GM21447 (cell line): ENCODE results near the gene ZCCHC24.

Source experiments
- ATAC-seq: cut with Tn5 transposase; IDR thresholded peaks from one replicate; pipeline ENCODE4 v1.9.1; 2021; ENCODE audit not compliant: unreplicated experiment

ZCCHC24 gene

DNA sequence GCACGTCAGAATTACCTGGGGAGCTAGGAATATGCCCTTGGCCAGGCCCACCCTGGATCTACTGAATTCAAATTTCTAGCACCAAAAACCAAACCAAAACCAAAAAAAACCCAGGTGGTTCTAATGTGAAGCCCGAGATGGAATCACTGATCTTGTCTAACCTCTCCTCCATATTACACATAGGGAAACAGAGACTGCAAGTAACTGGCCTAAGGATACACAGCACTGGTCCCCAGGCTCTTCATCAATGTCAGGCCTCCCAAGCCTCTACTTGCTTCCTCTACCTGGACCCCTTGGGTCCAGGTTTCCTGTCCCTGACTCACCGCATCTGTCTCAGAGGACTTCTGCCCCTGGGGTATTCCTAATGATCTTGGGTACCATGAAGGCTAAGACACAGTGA, 30.7 kb downstream of the ZCCHC24 start:
- ATAC-seq = no peak

DNA sequence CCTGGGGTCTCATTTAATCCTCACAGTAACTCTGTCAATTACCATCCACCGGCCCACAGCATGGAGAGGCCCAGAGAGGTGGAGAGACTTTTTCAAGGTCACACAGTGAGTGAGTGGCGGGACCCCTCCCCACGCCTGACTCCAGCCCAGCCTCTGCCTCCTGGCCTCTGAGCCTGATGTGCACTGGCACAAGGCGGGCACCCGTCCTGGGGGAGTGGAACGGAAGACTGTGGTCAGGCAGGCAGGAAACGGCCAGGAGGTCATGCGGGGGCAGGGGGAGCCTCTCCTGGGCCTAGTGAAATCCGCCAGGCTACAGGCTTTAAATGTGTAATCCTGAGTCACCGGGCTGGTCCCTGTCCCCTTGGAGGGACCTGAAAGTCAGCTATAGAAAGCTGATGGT, 32.2 kb downstream of the ZCCHC24 start:
- ATAC-seq = no peak

DNA sequence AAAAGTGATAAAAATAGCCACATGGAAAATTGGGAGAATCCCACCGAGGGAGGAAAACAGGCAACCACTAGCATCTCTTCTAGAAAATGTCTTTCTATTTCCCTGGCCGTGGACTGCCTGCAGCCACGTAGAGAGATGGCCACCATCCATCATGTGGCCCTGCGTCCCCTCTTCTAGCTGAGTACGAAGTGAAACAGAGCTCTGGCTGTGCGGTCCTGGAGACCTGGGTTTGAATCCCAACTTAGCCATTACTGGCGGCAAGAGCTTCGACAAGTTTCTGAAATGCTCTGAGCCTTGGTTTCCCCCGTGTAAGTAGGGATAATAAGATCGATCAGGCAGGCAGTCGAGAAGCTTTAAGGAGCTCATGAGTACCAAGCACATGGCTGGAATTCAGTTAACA, 32.9 kb downstream of the ZCCHC24 start:
- no peak for ATAC-seq

DNA sequence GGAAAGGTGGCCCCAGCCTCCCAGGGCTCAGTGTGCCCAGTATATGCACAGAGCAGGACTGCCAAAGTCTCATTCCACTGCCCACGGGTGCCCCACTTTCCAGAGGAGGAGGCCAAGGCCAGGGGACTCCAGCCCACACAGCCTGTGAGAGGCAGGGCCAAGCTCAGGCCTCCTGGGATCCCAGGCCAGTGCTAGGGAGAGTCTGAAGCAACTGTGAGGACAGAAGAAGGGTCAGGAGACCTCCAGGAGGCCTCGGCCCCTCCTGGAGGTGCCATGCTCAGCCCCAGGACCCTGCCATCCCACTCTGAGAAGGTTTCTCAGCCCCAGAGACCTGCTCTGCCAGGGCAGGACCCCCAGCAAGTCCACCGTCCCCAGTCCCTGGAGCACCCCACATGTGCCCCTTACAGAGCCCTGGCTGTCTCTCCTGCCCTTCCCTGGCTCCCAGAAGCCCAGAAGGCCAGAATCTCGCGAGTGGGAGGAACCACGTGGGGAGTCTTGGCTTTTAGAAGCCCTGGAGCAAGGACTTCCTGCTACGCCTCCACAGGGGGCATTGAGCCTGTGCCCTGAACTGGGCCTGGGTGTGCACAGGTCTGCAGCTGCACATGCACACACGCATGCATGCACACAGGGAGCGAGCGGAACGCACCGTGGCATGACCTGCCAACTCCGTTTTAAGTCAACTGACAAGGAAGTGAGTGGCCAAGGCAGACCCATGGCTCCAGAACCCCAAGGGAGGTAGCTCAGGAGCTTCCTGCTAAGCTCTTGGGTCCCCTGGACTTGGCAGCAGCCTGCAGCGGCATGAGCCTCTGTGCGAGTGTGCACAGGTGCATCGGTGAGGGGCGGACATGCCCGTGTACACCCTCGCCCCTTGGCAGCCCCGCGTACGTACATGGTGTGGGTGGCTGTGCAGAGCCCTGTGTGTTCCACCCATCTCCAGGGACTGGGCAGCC, 33.6 kb downstream of the ZCCHC24 start:
- ATAC-seq = no peak

DNA sequence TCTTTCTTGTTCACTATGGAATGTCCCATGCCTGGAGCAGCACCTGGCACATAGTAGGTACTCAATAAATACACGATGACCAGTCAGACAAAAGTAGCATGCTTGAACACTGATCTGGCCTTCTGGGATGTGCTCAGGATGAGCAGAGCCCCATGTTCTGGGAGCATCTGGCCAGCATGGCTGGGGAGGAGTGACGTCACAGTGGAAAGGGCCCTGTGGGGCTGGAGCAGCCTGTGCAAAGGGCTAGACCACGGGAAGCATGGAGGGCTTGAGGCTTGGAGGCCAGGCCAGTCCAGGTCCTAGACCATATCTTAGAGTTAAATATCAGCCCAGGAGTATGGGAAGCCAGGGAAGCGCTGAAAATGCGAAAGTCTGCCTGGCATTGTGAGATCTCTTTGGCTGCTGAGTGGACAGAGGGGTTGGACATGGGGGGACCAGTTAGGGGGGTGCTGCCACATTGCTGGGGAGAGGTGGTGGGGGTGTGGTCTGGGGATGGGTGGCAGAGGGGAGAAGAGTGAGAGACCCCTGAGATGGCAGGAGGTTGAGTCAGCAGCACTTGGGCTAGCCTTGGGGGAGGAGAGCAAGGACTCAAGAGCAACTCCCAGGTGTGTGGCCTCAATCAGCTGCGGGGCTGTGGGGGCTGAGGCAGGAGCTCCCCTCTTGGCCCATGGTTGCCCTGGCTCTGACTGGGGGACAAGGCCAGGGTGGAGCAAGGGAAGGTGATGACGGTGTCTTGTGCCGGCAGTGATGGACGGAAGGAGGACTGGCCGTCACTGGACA, 34.9 kb downstream of the ZCCHC24 start:
- ATAC-seq = no peak

DNA sequence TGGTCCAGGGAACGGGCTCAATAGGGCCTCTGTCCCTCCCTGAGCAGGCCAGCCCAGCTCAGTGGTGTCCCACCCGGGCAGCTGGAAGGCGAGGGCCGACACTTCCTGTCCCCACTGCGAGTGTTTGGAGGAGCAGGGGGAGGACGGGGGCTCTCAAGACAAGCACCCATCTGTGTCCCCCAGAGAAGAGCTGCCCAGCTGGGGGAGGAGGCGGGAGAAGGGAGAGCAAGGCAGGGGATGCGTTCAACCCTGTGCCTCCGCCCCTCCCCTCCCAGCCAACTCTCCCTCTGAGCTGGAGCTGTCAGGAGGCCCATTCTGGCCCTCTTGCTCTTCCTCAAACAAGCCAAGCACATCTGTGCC, 35.7 kb downstream of the ZCCHC24 start:
- ATAC-seq = no peak

DNA sequence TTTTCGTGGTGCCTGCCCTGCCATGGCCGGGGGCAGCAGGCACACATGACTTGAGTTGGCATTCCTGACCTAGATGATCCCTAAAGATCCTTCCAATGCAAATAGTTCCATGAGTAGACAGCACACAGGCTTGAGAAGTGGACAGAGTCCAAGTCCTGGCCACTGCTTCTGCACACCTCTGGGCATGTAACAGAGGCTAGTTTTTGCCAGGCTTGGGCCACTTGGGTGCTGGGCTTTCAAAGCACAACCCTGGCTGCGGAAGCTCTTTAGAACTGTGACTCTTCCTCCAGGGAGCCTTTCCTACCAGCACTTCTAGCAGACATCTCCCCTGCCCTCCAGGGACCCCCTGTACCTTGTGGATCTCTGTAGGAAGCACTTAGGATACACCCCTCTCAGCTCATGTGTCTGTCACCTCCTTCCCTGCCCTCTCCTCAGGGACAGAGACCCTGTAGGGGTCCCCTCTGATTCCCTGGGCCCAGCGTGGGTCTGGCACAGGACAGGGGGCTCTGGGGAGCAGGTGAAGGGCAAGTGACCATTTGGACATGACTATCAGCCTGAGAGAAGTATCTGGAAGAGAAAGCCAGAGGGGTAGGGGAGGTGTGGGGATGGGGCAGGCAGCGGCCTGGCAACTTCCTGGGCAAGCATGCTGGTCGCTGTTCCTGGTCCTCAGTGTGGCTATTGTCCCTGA, 36.2 kb downstream of the ZCCHC24 start:
- no peak for ATAC-seq

DNA sequence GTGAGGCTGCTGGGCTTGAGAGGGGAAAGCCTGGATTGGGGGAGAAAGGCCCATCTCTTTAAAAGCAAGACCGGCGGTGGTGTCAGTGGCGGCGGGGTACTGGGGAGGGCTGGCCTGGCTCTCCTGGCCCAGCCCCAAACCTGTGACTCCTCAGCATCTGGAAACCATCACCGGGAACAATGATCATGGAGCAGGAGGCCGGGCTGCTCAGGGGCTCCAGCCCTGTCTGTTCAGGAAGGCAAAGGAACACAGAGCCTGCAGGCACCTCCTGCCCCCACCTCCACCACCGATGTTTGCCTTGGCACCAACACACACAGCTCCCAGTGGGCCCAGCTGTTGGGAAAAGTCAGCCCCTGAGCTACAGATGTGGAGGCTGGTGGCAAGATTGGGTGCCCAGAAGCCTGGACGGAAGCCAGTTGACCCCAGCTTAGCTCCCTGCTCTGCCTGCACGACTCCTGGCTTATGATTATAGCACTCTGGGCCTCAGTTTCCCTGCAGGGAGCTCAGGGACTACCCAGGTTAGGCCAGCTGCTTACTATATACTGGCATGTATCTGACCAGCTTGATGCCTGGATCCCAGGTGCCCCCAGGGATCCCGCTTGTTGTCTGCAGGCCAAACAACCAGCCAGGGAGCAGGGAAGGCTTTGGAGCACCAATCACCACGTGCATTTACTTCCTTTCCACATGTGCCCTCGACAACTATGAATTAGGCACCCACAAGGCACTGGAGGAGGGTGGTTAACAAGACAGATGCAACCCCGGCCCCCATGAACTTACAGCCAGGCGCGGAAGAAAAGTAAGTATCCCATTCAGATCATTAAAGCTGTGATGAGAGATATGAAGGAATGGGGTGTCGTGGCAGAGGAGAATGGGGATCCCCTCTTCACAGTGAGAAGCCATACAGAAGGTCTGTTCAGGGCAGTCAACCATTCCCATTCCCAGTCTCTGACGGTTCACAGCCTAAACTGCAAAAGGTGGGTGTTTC, 37.3 kb downstream of the ZCCHC24 start:
- ATAC-seq = no peak

DNA sequence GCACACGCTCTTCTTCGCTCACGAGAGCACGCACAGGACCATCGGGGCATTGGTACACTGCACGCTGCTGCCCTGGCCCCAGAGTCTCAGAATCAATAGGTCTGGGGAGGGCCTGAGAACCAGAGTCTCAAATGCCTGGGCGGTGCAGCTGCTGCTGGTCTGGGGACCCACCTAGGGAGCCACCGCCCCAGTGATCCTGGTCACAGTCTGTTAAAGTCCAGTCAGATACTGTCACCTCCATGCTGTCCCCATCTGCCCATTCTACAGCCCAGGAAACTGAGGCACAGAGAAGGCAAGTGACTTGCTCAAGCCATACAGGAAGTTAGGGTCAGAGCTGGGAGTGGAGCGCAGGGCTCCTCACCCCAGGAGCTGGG, 38.0 kb downstream of the ZCCHC24 start:
- ATAC-seq = no peak

DNA sequence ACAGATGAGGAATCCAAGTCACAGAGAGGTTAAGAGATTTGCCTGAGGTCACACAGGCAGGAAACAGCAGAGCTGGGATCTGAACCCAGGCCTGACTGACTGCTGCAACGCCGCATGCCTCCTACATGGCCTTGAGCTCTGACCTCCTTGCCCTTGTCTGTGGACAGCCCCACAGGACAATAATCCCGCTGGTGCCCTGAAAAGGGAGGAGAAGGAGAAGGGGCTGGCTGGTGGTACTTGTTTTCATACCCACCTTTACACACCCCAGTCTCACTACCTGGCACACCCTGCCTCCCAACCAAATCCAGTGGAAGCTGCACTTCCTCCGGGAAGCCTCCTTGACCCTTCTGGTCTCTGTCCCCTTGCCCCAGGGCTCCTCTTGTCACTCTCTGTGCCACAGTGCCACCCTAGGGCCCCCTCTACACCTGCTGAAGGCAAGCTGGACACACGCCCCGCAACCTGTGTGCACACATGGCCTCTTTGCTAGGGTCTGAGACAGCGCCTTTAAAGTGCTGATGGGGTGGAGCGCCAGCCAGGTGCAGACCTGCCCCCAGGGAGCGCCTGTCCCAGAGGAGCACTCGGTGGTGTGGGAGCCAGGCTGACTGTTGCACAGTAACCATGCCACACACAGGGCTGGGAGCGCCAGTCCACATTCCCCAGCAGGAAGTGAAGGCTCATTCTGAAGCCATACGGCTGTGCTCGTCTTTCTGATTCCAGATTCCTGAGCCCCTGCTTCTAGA, 38.6 kb downstream of the ZCCHC24 start:
- no peak for ATAC-seq

DNA sequence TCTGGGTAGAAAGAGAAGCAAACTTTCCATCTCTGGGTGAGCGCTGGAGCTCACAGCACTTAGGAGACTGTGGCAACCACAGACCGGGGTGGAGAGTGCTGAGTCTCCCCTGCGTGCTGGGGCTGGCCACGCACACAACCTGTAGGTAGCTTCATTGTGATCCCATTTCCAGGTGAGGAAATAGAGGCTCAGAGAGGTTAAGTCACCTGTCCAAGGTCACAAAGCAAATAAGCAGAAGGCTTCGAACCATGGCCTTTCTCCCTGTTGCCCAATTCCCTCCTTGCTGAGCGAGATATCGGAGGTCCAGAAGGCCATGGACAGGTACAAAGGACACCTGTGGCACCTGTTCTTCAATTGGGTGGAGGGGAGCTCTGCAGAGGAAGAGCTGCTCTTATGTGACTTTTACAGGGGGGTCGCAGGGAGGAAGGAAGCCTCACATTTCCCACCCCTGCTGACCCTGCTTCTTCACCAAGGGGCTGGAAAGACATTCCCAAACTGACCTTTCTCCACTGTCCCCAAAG, 39.4 kb downstream of the ZCCHC24 start:
- no peak for ATAC-seq

DNA sequence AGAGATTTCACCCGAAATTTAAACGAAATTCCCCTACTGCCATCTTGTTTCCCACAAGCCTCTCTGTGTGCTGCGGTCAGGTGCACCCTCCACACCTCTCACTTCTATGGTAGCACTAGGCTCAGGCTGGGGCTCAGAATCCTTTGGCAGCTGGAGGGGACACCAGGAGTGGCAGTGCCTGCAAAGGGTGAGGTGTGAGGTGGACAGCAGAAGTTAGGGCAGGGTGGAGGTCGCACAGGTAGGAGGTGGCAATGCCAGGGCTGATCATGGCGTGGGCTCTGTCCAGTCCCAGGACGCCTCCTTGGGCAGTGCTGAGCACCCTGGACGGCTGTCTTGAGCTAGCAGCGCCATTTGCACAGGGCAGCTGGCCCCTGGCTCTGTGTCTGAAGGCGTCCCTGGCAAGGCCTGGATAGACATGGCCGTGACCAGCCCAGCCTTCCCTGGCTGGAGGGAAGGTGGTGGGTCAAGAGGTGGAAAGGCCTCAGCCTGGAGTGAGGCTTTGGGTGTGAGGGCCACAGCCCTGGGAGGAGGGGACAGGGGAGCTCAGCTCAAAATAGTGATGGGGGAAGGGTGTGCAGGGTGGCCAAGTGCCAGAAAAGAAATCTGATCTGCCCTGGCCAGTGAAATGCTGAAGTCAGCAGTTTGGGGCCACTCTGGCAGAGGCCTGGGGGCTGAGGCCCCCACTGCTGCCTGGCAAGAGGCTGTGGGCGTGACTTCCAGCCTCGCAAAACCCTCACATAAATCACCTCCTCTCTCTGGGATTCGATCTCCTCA, 40.0 kb downstream of the ZCCHC24 start:
- ATAC-seq = no peak

DNA sequence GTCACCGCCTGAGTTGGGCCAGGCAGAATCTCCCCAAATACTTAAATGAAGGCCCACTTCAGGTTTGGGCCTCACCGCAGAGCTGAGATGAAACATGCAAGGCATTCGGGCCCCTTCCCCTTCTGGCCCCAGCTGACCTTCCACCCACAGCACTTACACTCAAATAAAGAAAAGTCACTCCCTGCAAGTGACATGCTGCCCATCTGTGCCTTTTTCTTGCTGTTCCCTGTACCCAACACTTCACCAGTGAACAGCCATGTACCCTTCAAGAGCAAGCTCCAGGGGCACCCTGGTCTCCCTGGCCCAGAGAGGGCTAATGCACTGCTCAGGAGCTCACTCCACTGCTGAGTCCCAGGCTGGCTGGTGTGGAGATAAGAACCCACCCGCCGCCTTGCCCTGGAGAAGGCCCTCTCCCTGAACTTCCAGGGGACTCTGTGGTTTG, 40.7 kb downstream of the ZCCHC24 start:
- ATAC-seq = no peak

DNA sequence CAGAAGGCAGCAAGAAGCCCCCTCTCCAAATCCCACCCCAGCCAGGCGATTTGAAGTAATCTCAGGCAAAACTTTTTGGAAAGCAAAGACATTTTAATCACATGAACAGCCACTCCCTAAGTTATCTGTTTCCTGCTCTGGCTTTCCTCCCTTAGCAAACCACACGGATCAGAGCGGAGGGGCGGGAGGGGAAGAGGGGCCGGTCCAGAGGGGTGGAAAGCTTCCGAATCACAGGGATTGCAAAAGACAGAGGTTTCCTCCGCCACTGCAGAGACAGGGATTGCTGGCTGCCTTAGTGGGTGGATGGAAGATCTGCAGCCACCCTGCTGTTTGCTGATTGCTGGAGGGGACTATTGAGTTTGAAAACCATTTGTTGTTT, 41.2 kb downstream of the ZCCHC24 start:
- ATAC-seq = no peak

DNA sequence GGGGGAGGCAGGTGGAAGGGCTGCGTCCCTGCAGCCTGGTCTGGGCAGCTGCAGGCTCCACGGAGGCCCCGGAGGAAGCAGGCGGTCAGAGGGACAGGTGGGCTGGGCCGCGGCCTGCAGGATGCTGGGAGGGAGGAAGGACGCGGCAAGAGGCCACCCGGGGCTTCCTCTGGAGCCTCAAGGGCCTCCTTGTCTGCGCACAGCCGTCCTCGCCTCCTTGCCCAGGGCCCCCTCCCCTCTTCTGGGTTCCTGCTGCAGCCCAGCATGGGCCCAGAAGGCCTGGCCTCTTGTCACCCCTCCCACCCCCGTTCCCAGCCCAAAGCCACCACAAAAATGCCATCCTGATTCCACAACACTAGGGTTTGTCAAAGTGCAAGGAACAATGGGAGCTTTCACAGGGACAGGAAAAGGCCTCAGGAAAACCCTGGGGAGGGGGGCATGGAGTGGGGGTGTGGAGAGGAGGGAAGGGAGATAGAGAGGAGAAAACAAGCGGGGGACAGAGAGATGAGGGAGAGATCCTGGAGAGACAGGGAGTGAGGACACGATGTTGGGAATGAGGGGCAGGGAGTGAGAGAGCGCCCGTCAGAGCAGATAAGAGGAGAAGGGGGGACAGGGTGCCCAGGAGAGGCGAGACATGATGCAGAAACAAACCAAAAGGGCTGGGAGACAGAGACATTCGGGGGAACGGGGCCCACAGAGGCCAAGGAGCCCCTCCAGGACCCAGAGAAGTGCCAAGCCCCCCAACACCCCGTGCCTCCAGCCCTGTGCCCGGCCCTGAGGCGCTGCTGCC, 41.8 kb downstream of the ZCCHC24 start:
- ATAC-seq = no peak

DNA sequence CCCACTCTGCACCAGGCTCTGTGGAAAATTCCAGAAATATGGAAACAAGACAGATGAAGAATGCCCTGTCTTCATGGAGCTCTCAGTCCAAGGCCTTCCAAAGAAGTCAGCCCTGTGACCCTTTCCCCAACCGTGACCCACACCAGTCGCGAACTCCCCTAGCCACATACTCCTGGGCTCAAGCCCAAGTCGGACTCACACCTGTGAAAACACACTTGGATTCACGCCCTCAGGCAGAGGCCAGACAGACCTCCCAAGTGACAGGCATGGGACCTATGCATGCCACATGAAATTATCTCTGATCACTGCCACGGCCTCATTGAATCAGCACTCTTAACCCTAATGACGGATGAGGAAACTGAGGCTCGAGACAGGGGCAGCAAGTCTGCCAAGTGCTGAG, 42.5 kb downstream of the ZCCHC24 start:
- ATAC-seq = no peak

DNA sequence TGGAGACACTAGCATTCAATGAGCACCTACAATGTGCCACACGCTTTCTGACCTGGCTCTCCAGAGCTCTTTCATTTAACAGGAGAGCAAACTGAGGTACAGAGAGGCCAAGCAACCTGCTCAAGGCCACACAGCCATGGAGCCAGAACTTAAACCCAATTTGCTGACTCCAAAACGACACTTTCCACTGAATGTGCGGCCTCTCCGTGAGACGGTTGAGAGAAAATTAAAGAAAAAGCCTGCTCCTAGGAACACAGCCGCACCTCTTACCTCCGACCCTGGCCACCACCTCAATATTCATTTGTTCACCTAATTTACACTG, 42.8 kb downstream of the ZCCHC24 start:
- no peak for ATAC-seq
